ENCODE data around the gene PNKP. TPM values are rescaled to one million over a fixed set of nuclear protein-coding genes. Genes with fewer than 3 reads are reported as not detected.

Gene PNKP
- total and polyA plus RNA-seq, 9 of the 15 experiments (the other 6 are each of a cell fraction or from before 2014, with no cell fraction given) = 2.8 to 85.4 (median 25.3) TPM

DNA sequence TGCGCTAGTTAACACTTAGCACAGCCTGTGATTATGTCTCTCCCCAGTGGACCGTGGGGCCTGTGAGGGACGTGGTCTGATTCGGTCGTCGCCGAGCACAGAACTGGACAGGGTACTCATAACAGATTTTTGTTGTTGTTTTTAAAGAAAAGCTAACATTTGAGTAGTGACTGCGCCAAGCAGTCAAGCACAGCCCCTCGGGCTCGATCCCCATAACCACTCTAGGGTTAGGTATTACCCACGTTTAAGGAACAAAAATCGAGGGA, 17.2 kb downstream of the PNKP start (continued):
- TF ChIP-seq, protein P1, sequence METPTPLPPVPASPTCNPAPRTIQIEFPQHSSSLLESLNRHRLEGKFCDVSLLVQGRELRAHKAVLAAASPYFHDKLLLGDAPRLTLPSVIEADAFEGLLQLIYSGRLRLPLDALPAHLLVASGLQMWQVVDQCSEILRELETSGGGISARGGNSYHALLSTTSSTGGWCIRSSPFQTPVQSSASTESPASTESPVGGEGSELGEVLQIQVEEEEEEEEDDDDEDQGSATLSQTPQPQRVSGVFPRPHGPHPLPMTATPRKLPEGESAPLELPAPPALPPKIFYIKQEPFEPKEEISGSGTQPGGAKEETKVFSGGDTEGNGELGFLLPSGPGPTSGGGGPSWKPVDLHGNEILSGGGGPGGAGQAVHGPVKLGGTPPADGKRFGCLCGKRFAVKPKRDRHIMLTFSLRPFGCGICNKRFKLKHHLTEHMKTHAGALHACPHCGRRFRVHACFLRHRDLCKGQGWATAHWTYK (CRISPR knock-in tag; IDR thresholded peaks at IDR 0.05) = no peak
- TF ChIP-seq ZNF551 (CRISPR knock-in tag; IDR thresholded peaks at IDR 0.05) = no peak
- TF ChIP-seq, protein P2, sequence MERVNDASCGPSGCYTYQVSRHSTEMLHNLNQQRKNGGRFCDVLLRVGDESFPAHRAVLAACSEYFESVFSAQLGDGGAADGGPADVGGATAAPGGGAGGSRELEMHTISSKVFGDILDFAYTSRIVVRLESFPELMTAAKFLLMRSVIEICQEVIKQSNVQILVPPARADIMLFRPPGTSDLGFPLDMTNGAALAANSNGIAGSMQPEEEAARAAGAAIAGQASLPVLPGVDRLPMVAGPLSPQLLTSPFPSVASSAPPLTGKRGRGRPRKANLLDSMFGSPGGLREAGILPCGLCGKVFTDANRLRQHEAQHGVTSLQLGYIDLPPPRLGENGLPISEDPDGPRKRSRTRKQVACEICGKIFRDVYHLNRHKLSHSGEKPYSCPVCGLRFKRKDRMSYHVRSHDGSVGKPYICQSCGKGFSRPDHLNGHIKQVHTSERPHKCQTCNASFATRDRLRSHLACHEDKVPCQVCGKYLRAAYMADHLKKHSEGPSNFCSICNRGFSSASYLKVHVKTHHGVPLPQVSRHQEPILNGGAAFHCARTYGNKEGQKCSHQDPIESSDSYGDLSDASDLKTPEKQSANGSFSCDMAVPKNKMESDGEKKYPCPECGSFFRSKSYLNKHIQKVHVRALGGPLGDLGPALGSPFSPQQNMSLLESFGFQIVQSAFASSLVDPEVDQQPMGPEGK (CRISPR knock-in tag; IDR thresholded peaks at IDR 0.05; ENCODE audit: borderline replicate concordance) = no peak
- no peak for TF ChIP-seq TRIM24 (IDR thresholded peaks at IDR 0.05)
- no peak for TF ChIP-seq PRPF4 (IDR thresholded peaks at IDR 0.05; ENCODE audit: insufficient read depth, low read depth, low read length, poor library complexity, severe bottlenecking)
- TF ChIP-seq ELF4 (CRISPR knock-in tag; IDR thresholded peaks at IDR 0.05) = no peak
- no peak for TF ChIP-seq ZFP36 (IDR thresholded peaks at IDR 0.05; ENCODE audit: low read depth, low read length, partially characterized antibody)
- TF ChIP-seq HNRNPK (IDR thresholded peaks at IDR 0.05; ENCODE audit: low read depth, low read length, poor library complexity, severe bottlenecking) = no peak
- TF ChIP-seq EP400 (IDR thresholded peaks at IDR 0.05) = no peak
- no peak for TF ChIP-seq MIER1 (IDR thresholded peaks at IDR 0.05; ENCODE audit: low read depth)
- TF ChIP-seq, protein P3, sequence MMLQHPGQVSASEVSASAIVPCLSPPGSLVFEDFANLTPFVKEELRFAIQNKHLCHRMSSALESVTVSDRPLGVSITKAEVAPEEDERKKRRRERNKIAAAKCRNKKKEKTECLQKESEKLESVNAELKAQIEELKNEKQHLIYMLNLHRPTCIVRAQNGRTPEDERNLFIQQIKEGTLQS (IDR thresholded peaks at IDR 0.05) = no peak
- TF ChIP-seq, protein P3 (CRISPR knock-in tag; conservative IDR thresholded peaks at IDR 0.05) = no peak
- no peak for TF ChIP-seq CC2D1A (IDR thresholded peaks at IDR 0.05)
- no peak for TF ChIP-seq ZNF75A (CRISPR knock-in tag; IDR thresholded peaks at IDR 0.05)
- TF ChIP-seq MEF2A (IDR thresholded peaks at IDR 0.05; ENCODE audit: control insufficient read depth, low read depth, low read length) = no peak
- no peak for TF ChIP-seq GATAD2A (IDR thresholded peaks at IDR 0.05)
